Ectodermal cell (in vitro differentiated cells): ENCODE measurements around the gene TMPRSS5.

Experiments
- H3K27ac ChIP-seq: 2 replicates; pipeline ENCODE4 v1.7.0; 2013; ENCODE audit warnings: mild to moderate bottlenecking, low read depth, low read length; ENCODE audit not compliant: insufficient read depth, poor library complexity, severe bottlenecking
- H3K27me3 ChIP-seq: 2 replicates; pipeline ENCODE4 v1.7.0; 2013; ENCODE audit warnings: mild to moderate bottlenecking, low read length; ENCODE audit not compliant: insufficient read depth, control insufficient read depth, poor library complexity, severe bottlenecking
- H3K36me3 ChIP-seq: one replicate; pipeline ENCODE4 v1.7.0; 2013; ENCODE audit warnings: low read length; ENCODE audit not compliant: control insufficient read depth, insufficient read depth
- H3K4me1 ChIP-seq: one replicate; pipeline ENCODE4 v1.7.0; 2013; ENCODE audit warnings: low read length; ENCODE audit not compliant: control insufficient read depth, insufficient read depth
- H3K4me3 ChIP-seq: 2 replicates; pipeline ENCODE4 v1.7.0; 2013; ENCODE audit warnings: low read depth, low read length, control low read depth; ENCODE audit not compliant: insufficient read depth
- H3K9me3 ChIP-seq: 2 replicates; pipeline ENCODE4 v1.7.0; 2013; ENCODE audit warnings: mild to moderate bottlenecking, low read length, moderate library complexity; ENCODE audit not compliant: control insufficient read depth
- WGBS, 2 experiments: methylation state at CpG; one replicate each; pipeline ENCODE4 v1.1.7; 2013; ENCODE audit warnings: missing lambda C conversion rate in 2 of 2; 5-methylcytosine and 5-hydroxymethylcytosine counted together

The TMPRSS5 gene

DNA sequence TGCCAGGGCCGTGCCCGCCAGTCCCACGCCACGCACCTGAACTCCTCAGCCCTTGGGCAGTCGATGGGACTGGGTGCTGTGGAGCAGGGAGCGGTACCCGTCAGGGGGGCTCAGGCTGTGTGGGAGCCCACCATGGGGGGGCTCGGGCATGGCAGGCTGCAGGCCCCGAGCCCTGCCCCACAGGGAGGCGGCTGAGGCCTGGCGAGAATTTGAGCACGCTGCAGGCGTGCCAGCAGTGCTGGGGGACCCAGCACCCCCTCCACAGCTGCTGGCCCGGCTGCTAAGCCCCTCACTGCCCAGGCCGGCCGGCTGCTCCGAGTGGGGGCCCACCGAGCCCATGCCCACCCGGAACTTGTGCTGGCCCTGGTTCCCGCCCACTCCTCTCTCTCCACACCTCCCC lies 56.8 kb downstream of the TMPRSS5 start:
- Histone ChIP-seq H3K36me3 (no peaks in the 10 kb centered on the region), H3K9me3 (peaks cover 2% of the 10 kb centered on the region), H3K27ac (no peak overlapping the region), H3K4me1 (no peaks in the 10 kb centered on the region), H3K4me3 (no peak overlapping the region), H3K27me3 (no peaks in the 10 kb centered on the region)
- WGBS, 2 experiments: 93 to 95% methylated on average over 20 of the region's 20 CpGs

GRCh38 chr11:113647856-113648255 lies 58.3 kb downstream of the TMPRSS5 start:
- no peak overlapping the region for H3K4me3 ChIP-seq
- no peaks in the 10 kb centered on the region for H3K36me3 ChIP-seq
- WGBS, 2 experiments: 92 to 95% methylated on average over 4 of the region's 4 CpGs
- peaks cover 2% of the 10 kb centered on the region for H3K9me3 ChIP-seq
- H3K27me3 ChIP-seq: no peaks in the 10 kb centered on the region
- H3K4me1 ChIP-seq: no peaks in the 10 kb centered on the region
- no peak overlapping the region for H3K27ac ChIP-seq

DNA sequence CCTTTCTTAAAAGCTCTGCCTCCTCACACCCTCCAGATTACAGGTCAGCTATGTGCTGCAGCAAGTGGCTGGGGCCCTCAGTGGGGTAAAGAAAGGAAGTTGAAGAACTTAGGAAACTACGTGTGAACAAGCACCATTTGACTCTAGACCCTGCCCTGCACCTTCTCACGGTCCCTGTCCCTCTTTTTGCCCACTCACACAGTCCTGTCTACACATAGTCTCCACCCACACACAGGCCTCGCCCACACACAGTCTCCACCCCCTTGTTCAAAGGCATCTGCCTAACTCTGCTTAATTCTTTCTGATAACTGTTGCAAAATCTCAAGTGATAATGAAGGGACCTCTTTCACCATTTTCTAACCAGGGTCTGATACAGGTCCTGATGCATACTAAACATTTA lies 59.0 kb downstream of the TMPRSS5 start:
- 79 to 88% methylated on average over 3 of the region's 3 CpGs for WGBS, 2 experiments
- Histone ChIP-seq H3K4me1 (no peaks in the 10 kb centered on the region), H3K27me3 (no peaks in the 10 kb centered on the region), H3K4me3 (no peak overlapping the region), H3K36me3 (no peaks in the 10 kb centered on the region), H3K27ac (no peak overlapping the region), H3K9me3 (peaks cover 2% of the 10 kb centered on the region)

GRCh38 chr11:113645593-113646349 lies 60.3 kb downstream of the TMPRSS5 start:
- Histone ChIP-seq H3K27ac (no peak overlapping the region), H3K4me3 (no peak overlapping the region), H3K36me3 (no peaks in the 10 kb centered on the region), H3K4me1 (no peaks in the 10 kb centered on the region), H3K9me3 (peaks cover 2% of the 10 kb centered on the region), H3K27me3 (no peaks in the 10 kb centered on the region)
- whole genome bisulfite sequencing, 2 experiments: 96 to 98% methylated on average over 5 of the region's 5 CpGs

DNA sequence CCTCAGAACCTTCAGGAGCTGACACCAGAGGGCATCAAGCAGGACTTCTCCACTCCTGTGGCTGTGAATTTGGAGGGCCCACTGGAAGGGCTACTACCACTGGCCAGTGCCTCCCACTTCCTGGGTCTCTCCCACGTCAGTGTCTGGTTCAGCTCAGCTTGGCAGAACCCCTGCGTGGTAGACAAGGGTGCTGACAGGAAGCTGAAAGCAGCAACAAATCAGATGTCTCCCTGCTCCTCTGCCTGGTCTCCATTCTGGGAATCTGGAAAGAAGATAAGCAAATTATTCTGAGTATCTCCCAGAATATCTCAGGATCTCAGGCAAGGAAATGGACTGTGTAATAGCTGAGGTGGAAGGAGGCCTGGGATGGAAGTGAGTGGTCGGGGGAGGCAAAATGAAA lies 61.5 kb downstream of the TMPRSS5 start:
- no peak overlapping the region for H3K27ac ChIP-seq
- H3K27me3 ChIP-seq: no peaks in the 10 kb centered on the region
- H3K9me3 ChIP-seq: no peaks in the 10 kb centered on the region
- WGBS, 2 experiments: 88 to 90% methylated on average over 3 of the region's 3 CpGs
- H3K4me3 ChIP-seq: no peak overlapping the region
- H3K36me3 ChIP-seq: no peaks in the 10 kb centered on the region
- H3K4me1 ChIP-seq: no peaks in the 10 kb centered on the region

GRCh38 chr11:113643701-113644100 lies 62.4 kb downstream of the TMPRSS5 start:
- Histone ChIP-seq H3K27me3 (no peaks in the 10 kb centered on the region), H3K4me1 (no peaks in the 10 kb centered on the region)
- 76 to 83% methylated on average over 5 of the region's 5 CpGs for WGBS, 2 experiments

DNA sequence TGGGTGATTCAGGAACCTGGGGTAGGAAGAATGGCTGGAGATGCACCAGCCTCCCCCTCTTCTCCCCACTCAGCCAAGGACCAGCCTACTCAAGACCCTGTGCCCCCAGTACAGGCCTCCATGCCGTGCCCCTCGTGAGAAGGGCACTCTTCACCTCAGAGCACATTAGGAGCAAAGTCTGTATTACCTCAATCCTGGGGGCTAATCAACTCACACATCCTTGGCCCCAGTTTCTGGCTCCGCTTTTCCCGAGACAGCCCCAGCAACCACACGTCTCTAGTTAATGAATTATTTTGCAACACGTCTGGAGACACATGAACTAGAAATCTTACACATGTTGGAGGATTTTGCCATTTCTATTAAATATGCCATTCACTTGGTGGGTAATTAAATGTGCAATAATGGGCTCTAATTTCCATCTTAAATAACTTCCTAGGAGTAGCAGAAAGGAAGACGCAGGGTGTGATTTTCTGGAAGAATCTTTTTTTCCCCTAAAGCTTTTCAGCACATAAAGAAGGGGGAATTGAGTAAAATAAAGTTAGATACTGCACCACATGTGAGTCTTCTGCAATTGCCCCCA lies 63.0 kb downstream of the TMPRSS5 start:
- H3K4me1 ChIP-seq: no peaks in the 10 kb centered on the region
- H3K27ac ChIP-seq: no peak overlapping the region
- no peaks in the 10 kb centered on the region for H3K27me3 ChIP-seq
- H3K4me3 ChIP-seq: no peak overlapping the region
- H3K9me3 ChIP-seq: no peaks in the 10 kb centered on the region
- 90 to 93% methylated on average over 7 of the region's 7 CpGs for WGBS, 2 experiments
- H3K36me3 ChIP-seq: no peaks in the 10 kb centered on the region

More at GRCh38 chr11:113643701-113644100, 62.4 kb downstream of the TMPRSS5 start:
- Histone ChIP-seq H3K36me3 (no peaks in the 10 kb centered on the region), H3K4me3 (no peak overlapping the region), H3K9me3 (no peaks in the 10 kb centered on the region), H3K27ac (no peak overlapping the region)

DNA sequence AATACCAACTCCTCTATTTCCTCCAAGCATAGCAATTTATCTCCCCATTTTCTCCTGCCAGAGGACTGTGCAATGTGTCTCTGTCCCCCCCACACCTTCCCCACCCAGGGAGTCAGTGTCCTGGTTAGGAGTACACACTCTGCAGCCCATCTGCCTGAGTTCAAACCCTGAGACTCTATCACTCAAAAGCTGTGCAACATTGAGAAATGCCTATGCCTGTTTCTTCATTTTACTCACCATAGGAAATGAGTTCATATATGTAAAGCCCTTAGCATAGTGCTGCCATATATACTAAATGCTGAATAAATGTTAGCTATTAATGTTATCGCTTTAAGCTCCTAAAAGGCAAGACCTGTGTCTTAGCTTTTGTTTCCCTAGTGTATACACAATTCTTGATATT lies 64.0 kb downstream of the TMPRSS5 start:
- WGBS, 2 experiments: 93 to 100% methylated on average over 1 of the region's 1 CpG
- no peaks in the 10 kb centered on the region for H3K4me1 ChIP-seq
- H3K27ac ChIP-seq: no peak overlapping the region
- no peaks in the 10 kb centered on the region for H3K27me3 ChIP-seq
- no peaks in the 10 kb centered on the region for H3K9me3 ChIP-seq
- H3K4me3 ChIP-seq: no peak overlapping the region
- H3K36me3 ChIP-seq: no peaks in the 10 kb centered on the region

DNA sequence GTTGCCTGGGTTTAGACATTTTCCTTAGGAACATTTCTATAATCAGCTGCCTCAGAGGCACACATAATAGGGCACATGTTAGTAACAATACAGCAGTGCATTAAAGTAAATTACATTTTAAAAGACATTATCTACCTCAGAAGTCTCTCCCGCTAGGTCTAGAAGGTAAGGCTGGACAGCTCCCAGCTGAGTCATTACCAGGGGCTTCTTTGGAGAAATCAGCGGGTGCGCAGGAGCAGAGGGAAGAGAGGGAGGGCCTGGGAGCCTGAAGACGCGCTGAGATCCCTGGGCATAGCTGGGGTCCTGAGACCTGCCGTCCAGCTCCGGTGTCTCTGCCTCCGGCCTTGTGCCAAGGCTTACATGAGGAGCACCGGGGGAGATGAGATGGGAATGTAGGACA lies 67.7 kb downstream of the TMPRSS5 start:
- Histone ChIP-seq H3K27me3 (no peaks in the 10 kb centered on the region), H3K4me1 (no peaks in the 10 kb centered on the region)

GRCh38 chr11:113637636-113638035 lies 68.5 kb downstream of the TMPRSS5 start:
- Histone ChIP-seq H3K4me1 (no peaks in the 10 kb centered on the region), H3K27me3 (no peaks in the 10 kb centered on the region), H3K36me3 (no peaks in the 10 kb centered on the region), H3K27ac (no peak overlapping the region), H3K9me3 (no peaks in the 10 kb centered on the region), H3K4me3 (no peak overlapping the region)
- WGBS, 2 experiments: 20 to 36% methylated on average over 2 of the region's 2 CpGs

More for the DNA sequence above, 67.7 kb downstream of the TMPRSS5 start:
- no peak overlapping the region for H3K4me3 ChIP-seq
- no peaks in the 10 kb centered on the region for H3K9me3 ChIP-seq
- no peak overlapping the region for H3K27ac ChIP-seq
- H3K36me3 ChIP-seq: no peaks in the 10 kb centered on the region
- 92% methylated on average over 9 of the region's 9 CpGs for WGBS, 2 experiments
